Gastroesophageal sphincter (tissue), 4 donors: ENCODE measurements around the gene ANKRD27. TPM values are rescaled to one million over a fixed set of nuclear protein-coding genes. Genes with fewer than 3 reads are reported as not detected.

Source experiments
- ATAC-seq: fragments of 150-250 bp; one replicate; pipeline ENCODE4 v1.9.1; 2016; ENCODE audit warnings: mild to moderate bottlenecking, moderate library complexity
- H3K27ac ChIP-seq, 4 donors: fragments of 200-600 bp; sonication (generic) in 3 of 4; 1 replicate in 3 of 4; 2 replicates in 1 of 4; pipeline ENCODE4 v1.5.1; 2016 to 2019
- H3K27me3 ChIP-seq: fragments of 200-600 bp; sonication (generic); one replicate; pipeline ENCODE4 v1.5.1; 2019
- H3K36me3 ChIP-seq, 2 donors: fragments of 200-600 bp; sonication (generic); one replicate each; pipeline ENCODE4 v1.5.1; 2019; ENCODE audit warnings: control low read depth in 1 of 2
- H3K4me1 ChIP-seq, 3 donors: fragments of 200-600 bp; sonication (generic); 1 replicate in 2 of 3; 2 replicates in 1 of 3; pipeline ENCODE4 v1.5.1; 2016 to 2019; ENCODE audit warnings: control low read depth in 2 of 3
- H3K4me3 ChIP-seq, 2 donors: fragments of 200-600 bp; sonication (generic); one replicate each; pipeline ENCODE4 v1.5.1; 2019; ENCODE audit warnings: mild to moderate bottlenecking in 1 of 2, moderate library complexity in 1 of 2
- H3K9me3 ChIP-seq, 3 donors: fragments of 200-600 bp; sonication (generic); one replicate each; pipeline ENCODE4 v1.5.1; 2017 to 2019; ENCODE audit warnings: control low read depth in 2 of 3
- EP300 ChIP-seq: sonication (generic); formaldehyde crosslinking; IDR thresholded peaks from one replicate; pipeline ENCODE4 v1.6.1; 2017; ENCODE audit warnings: antibody characterized with exemption, mild to moderate bottlenecking
- POLR2A ChIP-seq, 2 donors: fragments of 450-650 bp; IDR thresholded peaks; one replicate each; pipeline ENCODE4 v1.6.1; 2017; ENCODE audit warnings: antibody characterized with exemption in 2 of 2, mild to moderate bottlenecking in 2 of 2, moderate library complexity in 1 of 2
- POLR2AphosphoS5 ChIP-seq: sonication (generic); formaldehyde crosslinking; IDR thresholded peaks from one replicate; pipeline ENCODE4 v1.6.1; 2017; ENCODE audit warnings: antibody characterized with exemption
- WGBS, 2 donors: methylation state at CpG; one replicate each; pipeline ENCODE4 v1.1.5; 2018; ENCODE audit warnings: low coverage in 1 of 2; 5-methylcytosine and 5-hydroxymethylcytosine counted together
- small RNA-seq, 4 donors: library from RNA; depleted of rRNA; stranded (forward); fragments of <200 nt; gene quantifications; one replicate each; pipeline ENCODE3, GENCODE V24; 2016
- total RNA-seq, 4 donors: library from RNA; depleted of rRNA; stranded (reverse); fragments of >200 nt; gene quantifications; one replicate each; pipeline ENCODE4 v1.1.0, GENCODE V29; 2016
- TF ChIP-seq, protein P1 (sequence below), 4 experiments: fragments of 200-600 bp in 2 of 4; fragments of 450-650 bp in 2 of 4; sonication (generic) in 1 of 4; IDR thresholded peaks; one replicate each; pipeline ENCODE4 v1.5.1; 2017 to 2019; ENCODE audit warnings: antibody characterized with exemption in 4 of 4, mild to moderate bottlenecking in 2 of 4, moderate library complexity in 2 of 4

The ANKRD27 gene
- total RNA-seq, 4 donors from 2014 or later, result 43.5 to 63.3 (median 52.6) TPM

DNA sequence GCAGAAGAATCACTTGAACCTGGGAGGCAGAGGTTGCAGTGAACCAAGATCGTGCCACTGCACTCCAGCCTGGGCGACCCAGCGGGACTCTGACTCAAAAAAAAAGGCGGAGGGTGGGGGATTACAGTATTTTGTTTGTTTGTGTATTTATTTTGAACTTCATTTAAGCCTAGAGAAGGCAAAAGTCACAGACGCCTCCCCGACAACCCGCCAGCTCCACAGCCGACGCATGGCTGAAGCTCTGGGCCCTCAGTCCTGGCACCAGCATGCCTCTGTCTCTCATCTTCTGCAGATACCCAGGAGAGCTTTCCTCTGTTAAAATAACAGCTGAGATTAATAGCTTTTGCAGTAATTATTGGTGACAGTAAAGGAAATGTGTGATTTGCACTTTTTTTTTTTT, 111.2 kb downstream of the ANKRD27 start:
- TF ChIP-seq, protein P1, sequence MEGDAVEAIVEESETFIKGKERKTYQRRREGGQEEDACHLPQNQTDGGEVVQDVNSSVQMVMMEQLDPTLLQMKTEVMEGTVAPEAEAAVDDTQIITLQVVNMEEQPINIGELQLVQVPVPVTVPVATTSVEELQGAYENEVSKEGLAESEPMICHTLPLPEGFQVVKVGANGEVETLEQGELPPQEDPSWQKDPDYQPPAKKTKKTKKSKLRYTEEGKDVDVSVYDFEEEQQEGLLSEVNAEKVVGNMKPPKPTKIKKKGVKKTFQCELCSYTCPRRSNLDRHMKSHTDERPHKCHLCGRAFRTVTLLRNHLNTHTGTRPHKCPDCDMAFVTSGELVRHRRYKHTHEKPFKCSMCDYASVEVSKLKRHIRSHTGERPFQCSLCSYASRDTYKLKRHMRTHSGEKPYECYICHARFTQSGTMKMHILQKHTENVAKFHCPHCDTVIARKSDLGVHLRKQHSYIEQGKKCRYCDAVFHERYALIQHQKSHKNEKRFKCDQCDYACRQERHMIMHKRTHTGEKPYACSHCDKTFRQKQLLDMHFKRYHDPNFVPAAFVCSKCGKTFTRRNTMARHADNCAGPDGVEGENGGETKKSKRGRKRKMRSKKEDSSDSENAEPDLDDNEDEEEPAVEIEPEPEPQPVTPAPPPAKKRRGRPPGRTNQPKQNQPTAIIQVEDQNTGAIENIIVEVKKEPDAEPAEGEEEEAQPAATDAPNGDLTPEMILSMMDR (IDR thresholded peaks at IDR 0.05), result no peak
- TF ChIP-seq POLR2AphosphoS5 (no peak), POLR2A (IDR thresholded peaks at IDR 0.05) (no peak), EP300 (no peak)
- 79 to 85% methylated on average over 9 of the region's 9 CpGs for WGBS, 2 donors

DNA sequence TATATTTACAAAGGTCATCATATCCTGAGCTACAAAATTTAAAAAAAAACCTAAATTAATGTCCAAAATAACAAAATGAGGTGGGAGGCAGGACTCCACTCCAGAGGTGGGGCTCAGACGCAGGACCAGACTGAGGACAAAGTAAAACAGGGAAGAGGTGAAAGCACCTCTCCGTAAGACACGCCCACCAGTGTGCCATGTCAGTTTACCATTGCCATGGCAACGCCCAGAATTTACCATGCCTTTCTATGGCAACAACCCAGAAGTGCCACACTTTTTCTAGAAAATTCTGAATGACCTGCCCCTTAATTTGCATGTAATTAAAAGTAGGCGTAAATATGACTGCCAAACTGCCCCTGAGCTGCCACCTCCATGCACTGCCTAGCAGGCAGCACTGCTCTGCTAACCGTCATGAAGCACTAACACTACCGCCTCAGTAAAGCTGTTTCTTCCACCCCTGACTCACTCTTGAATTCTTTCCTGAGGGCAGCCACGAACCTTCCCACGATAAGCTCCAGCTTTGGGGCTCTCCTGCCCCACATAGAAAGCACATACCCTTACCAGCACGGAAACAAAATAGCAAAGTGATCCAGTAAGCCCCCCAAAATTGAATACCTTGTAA, 116.3 kb downstream of the ANKRD27 start:
- no peak overlapping the region for H3K27ac ChIP-seq
- no peak for TF ChIP-seq POLR2A (IDR thresholded peaks at IDR 0.05)
- ATAC-seq, result no peak
- H3K4me1 ChIP-seq, result no peaks in the 10 kb centered on the region
- H3K36me3 ChIP-seq, result no peaks in the 10 kb centered on the region
- no peak overlapping the region for H3K4me3 ChIP-seq
- no peaks in the 10 kb centered on the region for H3K9me3 ChIP-seq
- 48 to 58% methylated on average over 6 to 9 of the region's 10 CpGs for WGBS, 2 donors
- H3K27me3 ChIP-seq, result peaks cover 26% of the 10 kb centered on the region

More for the DNA sequence above, 111.2 kb downstream of the ANKRD27 start:
- no peak overlapping the region for H3K4me3 ChIP-seq
- H3K27me3 ChIP-seq, result peaks cover 48% of the 10 kb centered on the region
- H3K9me3 ChIP-seq, result no peaks in the 10 kb centered on the region
- ATAC-seq, result no peak
- no peaks in the 10 kb centered on the region for H3K4me1 ChIP-seq
- no peaks in the 10 kb centered on the region for H3K36me3 ChIP-seq
- H3K27ac ChIP-seq, result no peak overlapping the region

DNA sequence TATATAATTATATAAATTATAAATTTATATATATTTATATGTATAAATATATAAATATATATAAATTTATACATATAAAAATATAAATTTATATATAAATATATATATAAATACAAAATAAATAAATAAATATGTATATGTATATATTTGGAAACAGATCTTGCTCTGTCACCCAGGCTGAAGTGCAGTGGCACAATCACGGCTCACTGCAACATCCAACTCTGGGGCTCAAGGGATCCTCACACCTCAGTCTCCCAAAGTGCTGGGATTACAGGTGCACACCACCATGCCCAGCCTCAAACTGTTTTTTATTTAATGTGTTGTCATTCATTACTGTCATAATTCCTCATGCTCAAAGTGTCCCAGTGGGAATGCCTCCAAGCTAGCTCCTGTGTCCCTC, 119.2 kb downstream of the ANKRD27 start:
- Histone ChIP-seq H3K27ac (no peak overlapping the region), H3K36me3 (no peaks in the 10 kb centered on the region), H3K27me3 (peaks cover 20% of the 10 kb centered on the region), H3K9me3 (no peaks in the 10 kb centered on the region), H3K4me3 (no peak overlapping the region), H3K4me1 (no peaks in the 10 kb centered on the region)
- no peak for ATAC-seq
- 80 to 89% methylated on average over 1 of the region's 1 CpG for WGBS, 2 donors
- TF ChIP-seq EP300 (no peak), POLR2A (IDR thresholded peaks at IDR 0.05) (no peak), POLR2AphosphoS5 (no peak)
- TF ChIP-seq, protein P1 (IDR thresholded peaks at IDR 0.05), result no peak

DNA sequence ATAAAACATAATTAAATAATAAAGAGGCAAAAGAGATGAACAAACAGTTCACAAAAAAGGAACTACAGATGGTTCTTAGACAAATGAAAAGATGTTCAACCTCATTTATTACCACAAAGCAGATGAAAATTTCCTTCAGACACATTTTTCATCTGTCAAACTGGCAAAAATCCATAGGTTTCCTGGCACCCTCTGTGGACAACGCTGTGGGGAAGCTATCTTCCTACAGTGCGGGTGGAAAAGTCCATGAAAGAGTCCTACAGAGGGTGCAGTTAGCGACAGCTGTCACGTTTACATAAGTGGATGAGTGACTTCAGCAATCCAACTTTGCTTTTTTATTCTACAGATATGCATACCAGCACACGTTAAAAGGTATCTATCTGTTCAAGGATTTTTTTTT, 124.3 kb downstream of the ANKRD27 start:
- TF ChIP-seq POLR2AphosphoS5 (no peak), POLR2A (IDR thresholded peaks at IDR 0.05) (no peak), EP300 (no peak)
- TF ChIP-seq, protein P1 (IDR thresholded peaks at IDR 0.05), result no peak
- Histone ChIP-seq H3K4me1 (no peaks in the 10 kb centered on the region), H3K27ac (no peak overlapping the region), H3K9me3 (no peaks in the 10 kb centered on the region), H3K4me3 (no peak overlapping the region), H3K36me3 (no peaks in the 10 kb centered on the region), H3K27me3 (no peaks in the 10 kb centered on the region)
- WGBS, 2 donors, result 59 to 63% methylated on average over 5 of the region's 5 CpGs
- ATAC-seq, result no peak

Small RNAs within 50 kb of the gene (small RNA-seq; reads per million reads assigned to genes)
- gene RN7SL789P, result 0 reads per million in 4 donors
- 0 reads per million in 4 donors for gene SNORA68B

Other genes starting within 250 kb of the ANKRD27 start
- 100 to 1,000 TPM; 115 to 197 (median 132) TPM for gene PDCD5, start 94.0 kb downstream of the ANKRD27 start, total RNA-seq
- 1 to 10 TPM in 3 of 4 donors, under 1 TPM in 1; 0.54 to 4.5 (median 2.6) TPM for gene RGS9BP, start 668 bp upstream of the ANKRD27 start, total RNA-seq
- 10 to 100 TPM in 2 of 4 donors, 1 to 10 TPM in 2; 6.1 to 13.6 (median 9.0) TPM for gene NUDT19, start 16.6 kb upstream of the ANKRD27 start, total RNA-seq
- 1 to 10 TPM in 2 of 4 donors, under 1 TPM in 1, not detected in 1; 0.13 to 1.7 (median 1.2) TPM for gene TDRD12, start 44.6 kb upstream of the ANKRD27 start, total RNA-seq
- gene SLC7A9, start 194.6 kb upstream of the ANKRD27 start, total RNA-seq, result under 1 TPM in 1 of 4 donors, not detected in 3; 0.96 TPM